GM18873 (cell line): ENCODE data around the gene CBX4.

Source experiments
- ATAC-seq: cut with Tn5 transposase; IDR thresholded peaks from one replicate; pipeline ENCODE4 v1.9.1; 2021; ENCODE audit warnings: mild to moderate bottlenecking, moderate library complexity, moderate number of reproducible peaks; ENCODE audit not compliant: unreplicated experiment, low FRiP score

CBX4 gene

DNA sequence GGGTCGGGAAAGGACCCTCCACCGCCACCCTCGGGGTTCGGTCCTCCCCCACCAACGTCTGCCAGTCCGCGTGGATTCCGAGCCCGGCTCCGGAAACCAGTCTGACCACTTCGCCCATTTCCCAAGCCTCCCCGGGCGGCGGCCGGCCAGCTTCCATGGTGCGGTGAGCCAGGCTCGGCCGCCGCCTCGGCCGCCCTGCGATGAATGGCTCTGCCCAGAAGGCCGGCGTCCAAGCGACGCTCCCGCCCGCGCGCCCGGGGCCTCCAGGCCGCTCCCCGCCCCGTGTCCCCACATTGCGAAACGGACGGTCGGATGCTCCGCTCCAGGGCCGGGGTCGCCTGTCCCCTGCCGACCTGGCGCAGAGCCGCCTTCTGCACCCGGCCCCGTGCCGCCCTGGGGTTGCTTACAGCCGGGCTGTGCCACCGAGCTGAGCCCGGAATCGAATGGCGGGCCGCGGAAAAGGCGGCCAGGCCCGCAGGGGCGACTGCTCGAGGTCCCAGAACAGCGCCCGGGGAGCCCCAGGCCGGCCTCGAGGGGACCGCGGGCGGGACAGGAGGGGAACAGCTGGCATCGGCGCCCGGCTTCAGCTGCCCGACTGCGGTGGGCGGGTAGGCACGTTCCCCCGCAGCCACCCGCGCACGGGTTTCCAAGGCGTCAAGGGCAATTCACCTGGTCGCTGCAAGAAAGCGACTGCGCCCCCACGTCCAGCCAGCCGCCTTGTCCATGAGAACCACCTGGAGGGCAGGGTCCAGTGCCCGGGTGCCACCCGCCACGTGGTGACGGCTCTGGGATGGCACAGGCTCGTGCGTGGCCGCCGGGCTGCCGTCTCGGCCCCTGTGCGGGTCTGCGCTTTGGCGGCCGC is 24.0 kb downstream of the CBX4 start:
- ATAC-seq: no peak

DNA sequence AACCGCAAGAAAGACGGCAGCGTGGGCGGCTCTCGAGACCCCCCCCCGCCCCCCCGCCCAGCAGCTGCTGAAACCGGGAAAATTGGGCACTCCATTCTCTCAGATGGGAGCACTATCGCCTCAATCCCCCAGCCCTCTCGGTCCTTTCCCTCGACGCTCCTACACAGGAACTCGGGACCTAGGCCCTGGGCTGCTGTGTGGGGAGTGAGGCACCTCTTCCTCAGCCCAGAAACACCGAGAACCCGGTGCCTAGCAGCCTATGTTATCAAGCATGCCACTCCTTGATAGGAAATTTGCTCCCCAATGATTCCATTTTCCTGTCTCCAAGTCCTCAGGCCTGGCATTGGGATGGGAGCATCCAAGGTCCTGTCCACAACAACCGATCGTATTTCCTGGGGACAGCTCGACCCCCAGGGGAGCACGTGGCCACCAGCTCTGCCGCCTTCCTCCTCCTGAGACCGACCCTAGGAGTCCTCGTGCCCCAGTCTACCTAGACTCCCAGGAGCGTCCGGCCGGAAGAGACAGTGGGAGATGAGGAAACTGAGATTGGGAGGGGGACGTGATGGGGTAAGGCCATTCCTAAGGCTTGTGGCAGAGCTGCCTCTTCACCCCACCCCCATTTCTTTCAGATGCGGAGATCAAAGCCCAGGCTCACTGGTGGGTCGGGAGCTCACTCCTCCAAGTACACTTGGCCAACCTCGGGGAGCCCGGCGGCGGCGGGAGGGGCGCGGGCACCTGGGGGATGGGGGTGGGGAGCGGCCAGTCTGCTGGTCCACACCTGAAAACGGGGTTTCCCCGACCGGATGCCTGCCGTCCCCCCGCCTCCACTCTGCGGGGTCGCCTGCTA is 24.9 kb downstream of the CBX4 start:
- ATAC-seq: no peak

DNA sequence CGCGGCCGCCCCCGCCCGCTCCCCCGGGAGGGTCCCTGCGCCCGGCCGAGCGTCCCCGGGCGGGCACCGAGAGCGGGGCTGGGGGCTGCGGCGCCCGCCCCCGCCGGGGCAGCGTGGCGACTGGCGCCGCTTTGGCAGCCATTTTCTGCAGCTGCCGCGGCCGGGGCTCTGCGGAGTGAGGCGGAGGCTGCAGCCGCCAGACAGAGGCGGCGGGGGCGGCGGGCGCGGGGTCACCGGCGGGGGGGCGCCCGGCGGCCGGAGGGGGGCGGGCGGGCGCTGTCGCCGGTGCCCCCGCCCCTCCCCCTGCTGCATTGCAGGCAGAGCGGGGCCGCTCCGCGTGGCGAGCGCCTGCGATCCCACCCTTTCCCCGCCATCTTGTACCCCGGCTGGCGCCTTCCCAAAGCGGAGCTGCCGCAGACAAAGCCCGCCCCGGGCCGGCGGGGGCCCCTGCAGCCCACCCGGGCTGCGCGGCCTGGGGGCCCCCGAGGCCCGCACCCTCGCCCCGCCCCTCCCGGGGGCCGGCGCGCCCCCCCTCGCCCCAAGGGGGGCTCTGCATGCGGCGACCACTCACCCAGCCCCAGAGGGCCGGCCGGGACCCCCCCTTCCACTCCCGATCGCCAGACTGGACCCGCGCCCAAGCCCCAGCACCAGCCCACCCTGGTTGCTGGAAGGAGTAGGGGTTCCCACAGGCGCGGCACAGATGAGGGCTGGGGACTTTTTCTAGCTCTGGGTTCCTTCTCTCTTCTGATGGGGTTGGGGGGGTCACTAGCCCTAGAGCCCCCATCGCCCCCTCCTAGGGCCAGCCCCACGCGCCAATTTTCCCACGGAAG is 25.7 kb downstream of the CBX4 start:
- no peak for ATAC-seq

DNA sequence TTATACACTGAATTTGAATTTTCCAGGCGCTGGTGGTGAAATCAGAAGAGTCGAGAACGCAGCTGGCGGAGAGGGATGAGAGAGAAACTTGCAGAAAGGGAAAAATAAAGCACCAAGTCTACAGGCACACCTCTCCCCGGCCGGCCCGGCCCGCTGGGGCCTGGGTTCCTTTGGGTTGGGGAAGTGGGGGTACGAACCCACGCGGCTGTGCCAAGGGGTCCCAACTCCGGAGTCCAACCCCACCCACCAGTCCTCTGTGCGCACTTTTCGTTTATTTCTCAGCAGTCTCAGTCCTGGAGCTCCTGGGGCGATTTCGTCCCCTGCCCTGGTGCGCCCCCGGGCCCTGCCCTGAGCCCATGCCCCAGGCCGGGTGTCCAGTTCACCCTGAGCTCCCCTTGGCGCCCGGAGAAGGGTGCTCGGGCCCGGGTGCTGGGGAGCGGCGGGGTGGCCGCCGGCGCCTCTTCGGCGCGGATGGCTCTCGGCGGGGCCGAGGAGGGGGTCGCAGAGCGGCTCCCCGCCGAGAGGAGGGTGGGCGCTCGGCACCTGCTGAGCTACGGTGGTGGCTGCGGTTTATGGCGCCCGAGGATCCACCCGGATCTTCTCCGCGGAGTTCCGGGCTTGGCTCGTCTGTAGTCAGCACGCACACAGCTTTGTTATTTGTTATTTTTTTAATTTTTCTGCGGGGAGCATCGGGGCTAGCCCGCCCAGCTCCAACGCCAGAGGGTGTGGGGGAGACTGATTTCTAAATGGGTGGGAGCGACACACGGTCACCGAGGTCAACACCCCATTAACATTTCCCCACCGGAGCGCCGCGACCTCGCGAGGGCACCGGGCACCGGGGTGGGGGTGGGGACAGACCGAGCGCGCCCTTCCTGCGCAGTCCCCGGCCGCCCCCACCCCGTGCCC is 26.6 kb downstream of the CBX4 start:
- ATAC-seq: no peak

DNA sequence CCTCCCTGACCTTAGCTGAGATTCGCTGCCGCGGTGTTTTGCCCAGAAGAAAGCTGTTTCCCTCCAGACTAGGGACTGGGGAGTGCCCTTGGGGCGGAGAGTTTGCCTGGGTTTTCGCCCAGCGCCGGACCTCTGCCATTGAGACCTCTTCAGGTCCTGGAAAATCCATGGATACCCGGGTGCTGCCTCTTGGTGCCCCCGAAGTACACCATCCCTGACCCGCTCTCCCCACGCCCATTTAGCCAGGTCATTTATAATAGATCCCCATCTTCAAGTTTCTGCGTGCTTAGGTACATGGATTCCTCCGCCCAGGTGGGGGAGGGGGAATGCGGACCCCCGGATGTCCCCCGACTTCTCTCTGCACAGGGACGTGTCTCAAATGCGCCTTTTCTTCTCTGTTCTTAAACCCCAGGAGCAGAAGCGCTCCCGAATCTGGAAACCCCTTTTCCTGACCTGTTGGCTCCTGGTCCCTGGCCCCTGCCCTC is 27.3 kb downstream of the CBX4 start:
- ATAC-seq: no peak

DNA sequence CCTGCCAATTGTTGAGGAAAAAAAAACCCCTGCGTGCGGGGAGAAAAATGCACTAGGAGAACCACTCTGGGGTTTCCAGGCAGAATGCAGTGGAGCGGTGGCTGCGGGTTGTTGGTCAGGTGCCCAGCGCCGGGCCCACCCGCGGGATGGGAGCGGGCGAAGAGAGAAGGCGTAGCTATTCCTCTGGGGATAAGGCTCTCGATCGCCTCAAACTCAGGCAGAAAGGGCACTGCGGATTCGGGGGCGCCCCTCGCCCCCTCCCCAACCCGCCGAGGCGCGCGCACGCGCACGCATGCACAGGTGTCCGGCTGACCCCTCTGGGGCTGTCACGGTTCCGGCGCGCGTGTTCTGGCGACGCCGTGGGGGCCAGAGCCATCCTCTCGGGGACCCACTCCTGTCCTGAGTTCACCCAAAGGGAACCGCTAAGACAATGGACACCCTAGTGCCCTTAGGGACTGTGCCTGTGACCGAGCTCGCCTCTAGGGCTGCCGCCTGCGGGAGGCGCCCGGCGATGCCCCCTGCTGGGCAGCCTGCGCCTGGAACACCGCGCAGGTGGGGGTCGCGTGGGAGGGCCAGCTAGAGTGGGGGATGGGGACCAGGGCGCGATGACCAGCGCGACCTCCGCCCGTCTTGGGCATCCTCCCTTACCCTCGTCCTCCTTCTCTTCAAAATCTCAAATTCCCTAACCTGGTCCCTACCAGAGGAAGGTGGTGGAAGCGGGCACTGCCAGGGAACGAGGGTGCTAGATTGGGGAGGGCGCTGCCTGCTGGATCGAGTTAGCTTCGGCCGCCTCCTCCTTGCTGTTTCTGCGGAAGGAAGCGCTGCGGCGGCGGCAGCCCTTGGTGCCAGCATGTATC is 28.0 kb downstream of the CBX4 start:
- no peak for ATAC-seq

DNA sequence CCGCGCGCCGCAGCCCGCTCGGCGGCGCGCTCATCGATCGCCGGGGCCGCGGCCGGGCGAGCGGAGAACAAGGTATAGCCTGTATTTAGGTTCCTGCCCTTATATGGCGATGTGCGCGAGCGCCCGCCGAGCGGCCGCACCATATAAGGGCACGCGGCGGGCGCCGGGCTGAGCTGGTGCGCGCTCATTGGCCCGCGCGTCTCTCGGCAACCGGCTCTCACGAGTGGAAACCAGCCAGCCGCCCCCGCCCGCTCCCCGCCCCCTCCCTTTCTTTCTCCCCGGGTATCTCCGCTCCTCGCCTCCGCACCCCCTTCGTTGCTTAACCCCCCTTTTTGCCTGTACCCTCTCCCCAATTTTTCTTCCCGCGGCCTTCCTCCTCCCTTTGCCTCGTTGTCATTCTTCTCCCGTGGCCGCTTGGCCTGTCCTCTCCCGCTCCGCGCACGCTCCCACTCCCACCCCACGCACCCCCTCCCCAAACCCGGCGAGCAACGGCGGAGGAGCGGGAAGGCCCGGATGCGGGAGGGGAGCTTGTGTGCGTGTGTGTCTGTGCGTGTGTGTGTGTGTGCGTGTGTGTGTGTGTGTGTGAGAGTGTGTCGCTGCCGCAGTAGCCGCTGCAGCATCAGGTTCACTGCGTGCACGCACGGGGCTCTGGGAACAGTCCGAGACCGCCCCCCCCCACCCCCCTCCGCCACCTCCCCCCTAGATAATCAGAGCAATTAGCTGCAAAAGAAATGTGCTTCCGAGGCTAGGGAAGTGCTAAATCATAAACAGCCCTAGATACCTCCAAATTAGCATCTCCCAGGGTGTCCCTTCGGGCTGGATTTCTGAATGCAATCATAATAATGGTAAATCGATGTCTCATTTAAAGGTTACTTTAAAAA is 28.9 kb downstream of the CBX4 start:
- peak; percentile 59 for ATAC-seq

DNA sequence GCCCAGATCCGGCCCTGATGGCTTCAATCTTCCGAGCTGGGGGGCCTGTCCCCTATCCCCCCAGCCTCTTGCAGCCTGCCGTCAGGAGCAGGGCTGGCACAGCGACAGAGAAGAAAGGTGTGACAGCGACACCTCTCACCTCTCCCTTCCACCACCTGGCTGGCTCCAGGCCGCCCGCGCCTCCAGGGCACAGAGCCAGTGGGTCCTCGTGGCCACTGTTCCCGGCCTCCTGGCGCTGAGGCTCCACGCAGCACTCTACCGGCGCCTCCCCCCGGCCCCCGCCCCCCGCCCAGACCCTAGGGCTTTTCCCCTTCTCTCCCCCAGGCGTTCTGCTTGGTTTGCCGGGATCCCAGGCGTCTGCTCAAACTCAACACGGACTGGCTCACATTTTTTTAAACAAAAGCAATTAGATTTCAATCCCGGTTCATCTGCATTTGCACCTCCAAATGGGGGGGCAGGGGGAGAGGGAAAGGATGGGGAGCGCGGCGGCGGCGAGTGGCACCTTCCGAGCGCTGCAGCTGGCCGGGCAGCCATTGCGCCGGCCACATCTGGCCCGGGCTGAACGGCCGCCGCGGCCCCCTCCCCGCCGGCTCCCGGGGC is 29.6 kb downstream of the CBX4 start:
- no peak for ATAC-seq

DNA sequence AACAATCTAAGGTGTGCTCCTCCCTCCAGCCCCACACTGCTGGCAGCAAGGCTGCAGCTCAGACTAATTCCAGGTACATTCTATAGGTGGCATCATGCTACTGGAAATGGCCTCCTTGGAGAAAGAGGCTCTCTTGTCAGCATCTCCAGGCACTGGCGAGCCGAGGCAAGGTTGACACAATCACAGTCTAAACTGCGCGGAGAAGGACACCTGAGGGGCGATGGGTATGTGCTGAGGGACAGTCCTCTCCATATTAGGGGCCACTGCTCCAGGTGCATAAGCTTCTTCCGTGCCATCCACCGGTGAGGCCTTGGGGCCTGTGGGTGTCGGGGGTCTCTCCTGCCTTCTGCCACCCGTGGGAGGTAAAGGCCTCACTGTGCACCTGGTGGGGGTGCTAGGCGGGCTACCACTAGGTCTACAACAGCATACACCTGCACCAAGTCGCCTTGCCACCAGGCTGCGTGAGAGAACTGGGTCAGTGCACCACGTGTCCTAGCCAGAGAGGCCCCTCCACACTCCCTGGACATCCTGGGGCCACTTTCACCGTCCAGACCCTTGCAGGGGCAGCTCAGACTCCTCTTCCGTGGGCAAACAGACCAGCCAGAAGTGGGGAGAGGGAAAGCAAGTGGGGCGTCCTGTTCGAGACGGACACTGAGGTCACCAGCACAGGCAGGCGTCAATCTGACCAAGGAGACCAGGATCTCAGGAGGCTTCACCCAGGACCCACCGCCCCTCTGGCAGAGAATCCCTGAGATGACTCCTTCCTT is 30.3 kb downstream of the CBX4 start:
- ATAC-seq: no peak

DNA sequence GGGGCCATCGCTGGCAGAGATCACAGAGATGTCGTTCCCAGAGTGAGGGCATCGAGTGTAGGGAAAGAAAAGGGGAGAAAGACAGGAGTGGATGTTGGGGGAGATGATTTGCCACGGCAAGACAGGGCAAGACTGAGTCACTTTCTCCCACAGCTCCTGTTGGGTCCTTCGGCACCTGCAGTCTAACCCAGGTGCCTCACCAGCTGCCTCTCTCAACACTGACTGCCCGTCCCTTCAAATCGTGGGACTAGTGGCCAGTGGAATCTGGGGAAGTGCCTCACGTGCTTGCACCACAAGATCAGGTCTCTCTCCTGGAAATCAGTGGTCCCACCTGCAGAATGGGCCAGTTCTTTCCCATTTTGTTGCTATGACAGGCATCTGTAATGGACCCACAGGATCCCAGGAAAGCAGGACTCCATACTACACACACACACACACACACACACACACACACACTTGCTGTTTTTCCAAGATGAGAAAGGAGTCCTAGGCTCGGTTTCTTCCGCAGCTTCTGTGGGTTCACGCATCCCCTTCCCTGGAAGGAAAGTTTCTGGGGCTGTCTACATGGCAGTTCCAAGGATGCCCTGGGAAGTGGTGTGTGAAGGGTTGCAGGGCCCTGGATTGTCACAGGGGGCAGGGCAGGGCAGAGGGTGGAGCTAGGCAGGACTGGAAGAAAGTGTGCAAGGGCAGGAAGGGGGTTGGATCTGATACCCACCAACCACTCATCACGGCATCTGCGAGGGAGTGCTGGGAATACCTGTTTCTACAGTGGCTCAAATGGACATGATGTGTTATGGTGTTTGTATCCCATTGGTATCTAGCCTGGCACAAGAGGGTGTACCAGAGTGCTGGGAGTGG is 32.1 kb downstream of the CBX4 start:
- no peak for ATAC-seq

DNA sequence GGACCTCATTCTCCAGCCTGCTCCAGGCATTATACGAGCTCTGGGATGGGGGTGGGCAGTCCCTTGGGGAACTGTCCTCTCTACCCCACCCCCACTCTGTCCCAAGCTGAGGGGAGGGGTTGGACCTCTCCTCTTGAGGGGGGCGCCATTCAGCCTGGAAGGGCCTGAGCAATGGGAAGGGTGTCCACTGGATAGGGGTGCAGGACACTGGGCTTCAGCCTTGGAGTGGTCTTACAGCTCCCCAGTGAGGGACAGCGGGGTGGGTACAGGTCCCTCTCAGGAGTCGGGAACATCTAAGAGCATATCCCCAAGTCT is 32.8 kb downstream of the CBX4 start:
- no peak for ATAC-seq

DNA sequence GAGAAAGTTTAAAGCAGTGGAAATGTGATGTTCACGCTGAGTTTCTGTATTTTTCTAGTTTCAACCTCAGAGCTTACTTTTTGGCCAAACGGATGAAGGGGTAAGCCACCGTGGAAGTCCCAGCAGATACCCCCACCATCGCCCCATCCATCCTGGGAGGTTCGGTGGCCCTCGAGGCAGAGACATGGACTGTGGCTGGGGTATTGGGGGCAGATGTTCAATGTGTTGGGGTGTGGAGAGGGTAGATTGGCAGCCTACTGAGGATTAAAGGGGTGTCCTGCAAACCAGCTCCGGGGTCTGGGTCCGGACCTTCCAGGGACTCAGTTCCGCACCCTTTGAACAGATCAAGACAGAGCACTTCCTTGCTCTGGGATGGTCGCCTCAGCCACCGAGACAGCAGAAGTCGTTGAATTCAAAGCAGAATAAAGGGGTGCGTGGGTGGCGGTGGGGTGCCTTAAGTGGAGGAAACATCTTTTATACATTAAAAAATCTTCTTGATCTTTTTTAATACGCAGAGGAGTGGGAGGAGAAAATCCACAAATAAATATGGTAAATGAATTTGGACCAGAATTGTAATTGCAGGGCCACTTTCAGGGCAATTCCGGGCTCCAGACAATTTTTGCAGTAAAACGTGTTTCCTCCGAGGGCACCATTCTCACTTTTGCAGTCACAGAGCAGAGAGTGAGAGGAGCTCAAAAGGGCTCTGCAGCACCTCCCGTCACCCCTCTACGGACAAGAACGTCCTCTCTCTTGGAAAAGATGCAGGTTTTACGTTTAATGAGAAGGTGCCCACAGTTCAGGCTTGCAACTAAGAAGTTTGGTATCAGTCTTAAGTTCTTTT is 34.2 kb downstream of the CBX4 start:
- no peak for ATAC-seq

DNA sequence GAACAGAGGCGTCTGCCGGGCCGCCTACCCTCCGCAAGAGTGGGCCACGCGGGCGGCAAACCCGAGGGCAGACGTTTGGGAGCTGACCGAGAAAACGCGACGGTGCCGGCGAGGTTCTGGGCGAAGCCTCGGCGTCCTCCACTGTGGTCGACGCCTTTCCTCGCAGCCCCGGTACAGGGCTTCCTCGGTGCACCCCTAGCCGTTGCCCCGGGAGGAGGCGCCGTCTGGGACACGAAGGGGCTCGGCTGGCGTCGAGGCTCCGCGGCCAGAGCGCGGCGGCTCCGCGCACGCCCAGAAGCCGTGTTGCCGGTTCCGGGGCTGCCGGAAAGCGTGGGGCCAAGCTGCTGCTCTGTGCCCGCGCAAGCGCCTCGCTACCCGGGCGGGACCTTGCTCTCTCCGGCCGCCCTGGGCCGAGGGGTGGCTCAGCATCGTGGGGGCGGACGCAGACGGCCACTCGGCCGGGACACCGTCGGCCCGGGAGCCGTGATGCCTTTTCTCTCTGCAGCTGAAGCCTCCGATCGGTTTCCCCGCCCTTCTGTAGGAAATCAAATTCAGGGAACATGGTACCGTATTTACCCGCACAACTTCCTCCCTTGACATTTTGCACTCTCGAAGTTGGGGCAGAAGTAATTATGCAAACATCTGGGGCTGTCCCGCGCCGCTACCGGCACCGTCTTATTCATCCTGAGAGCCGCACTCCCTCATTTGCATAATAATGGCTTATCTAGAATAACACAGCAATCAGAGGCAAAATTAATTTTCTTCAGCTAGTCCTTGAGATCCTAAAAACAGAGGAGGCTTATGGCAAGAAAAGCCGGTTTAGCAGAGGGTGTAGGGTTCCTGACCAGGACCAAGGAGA is 35.0 kb downstream of the CBX4 start:
- peak; percentile 66 for ATAC-seq

DNA sequence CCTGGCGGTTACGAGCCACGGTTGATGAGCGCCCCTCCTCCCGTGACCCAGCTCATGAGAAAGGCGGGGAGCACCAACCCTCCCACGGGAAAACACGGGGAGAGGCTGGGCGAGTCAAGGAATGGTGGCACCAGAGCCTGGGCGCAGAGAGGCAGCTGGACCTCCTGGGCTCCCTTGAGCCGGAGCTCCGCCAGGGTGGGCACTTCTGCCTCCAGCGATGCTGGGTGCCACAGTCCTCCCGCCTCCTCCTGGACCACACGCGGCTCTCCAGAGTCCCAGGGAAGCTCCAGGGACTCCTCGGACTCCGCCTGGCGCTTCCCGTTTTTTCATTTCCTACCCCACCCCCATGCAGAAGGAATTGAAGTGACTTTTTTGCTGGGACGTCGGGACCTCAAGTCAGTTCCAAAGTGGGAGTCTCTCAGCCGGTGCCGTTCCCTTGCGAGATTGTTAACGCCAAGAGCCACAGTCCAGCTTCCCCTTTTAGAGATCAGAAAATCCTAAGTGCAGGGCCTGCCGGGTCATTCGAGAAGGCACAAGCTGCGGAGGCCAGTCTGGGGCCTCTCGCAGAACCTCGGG is 35.7 kb downstream of the CBX4 start:
- no peak for ATAC-seq
